OCI-LY3 (cell line): ENCODE results near the gene DAPP1.

ENCODE experiments used
- H2AFZ ChIP-seq: fragments of 200-600, 300-600 bp; shearing (Covaris generic); 2 replicates; pipeline ENCODE4 v1.6.0; 2014; ENCODE audit warnings: antibody characterized with exemption, low read depth, low read length
- H3K27ac ChIP-seq: fragments of 200-600, 300-600 bp; sonication (generic); 2 replicates; pipeline ENCODE4 v1.5.1; 2014; ENCODE audit warnings: mild to moderate bottlenecking, low read length, moderate library complexity, mixed read lengths
- H3K27me3 ChIP-seq: fragments of 200-600, 300-600 bp; sonication (generic); 2 replicates; pipeline ENCODE4 v1.6.1; 2014; ENCODE audit warnings: low read depth, low read length, mixed read lengths
- H3K36me3 ChIP-seq: fragments of 200-600, 300-600 bp; sonication (generic); replicated peaks from 2 replicates; pipeline ENCODE3; 2014; ENCODE audit warnings: low read depth, low read length, mixed read lengths
- H3K4me1 ChIP-seq: fragments of 300-600, 200-600 bp; sonication (generic); 2 replicates; pipeline ENCODE4 v1.6.1; 2014; ENCODE audit warnings: low read length, mixed read lengths
- H3K4me2 ChIP-seq: fragments of 200-600, 300-600 bp; sonication (generic); 2 replicates; pipeline ENCODE4 v1.6.1; 2014; ENCODE audit warnings: low read length, mixed read lengths
- H3K4me3 ChIP-seq: fragments of 300-600, 200-600 bp; sonication (generic); 2 replicates; pipeline ENCODE4 v1.5.1; 2014; ENCODE audit warnings: antibody characterized with exemption, mild to moderate bottlenecking, low read length, moderate library complexity
- H3K79me2 ChIP-seq: fragments of 300-600, 200-600 bp; shearing (Covaris generic); 2 replicates; pipeline ENCODE4 v1.6.1; 2014; ENCODE audit warnings: mild to moderate bottlenecking, low read length, mixed read lengths
- H3K9ac ChIP-seq: fragments of 300-600, 200-600 bp; shearing (Covaris generic); 2 replicates; pipeline ENCODE4 v1.6.0; 2014; ENCODE audit warnings: mild to moderate bottlenecking, low read length, moderate library complexity
- H3K9me3 ChIP-seq: fragments of 200-600, 300-600 bp; shearing (Covaris generic); 2 replicates; pipeline ENCODE4 v1.6.1; 2014; ENCODE audit warnings: low read length, mixed read lengths; ENCODE audit not compliant: insufficient read depth
- H4K20me1 ChIP-seq: fragments of 200-600, 300-600 bp; sonication (generic); 2 replicates; pipeline ENCODE4 v1.6.1; 2016; ENCODE audit warnings: low read length, mixed read lengths; ENCODE audit not compliant: insufficient read depth
- CTCF ChIP-seq: fragments of 200-600, 300-600 bp; sonication (generic); IDR thresholded peaks from 2 replicates; pipeline ENCODE4 v1.5.1; 2014; ENCODE audit warnings: antibody characterized with exemption, low read length, low read depth
- EZH2phosphoT487 ChIP-seq: fragments of 200-600 bp; shearing (Covaris generic); IDR thresholded peaks from 2 replicates; pipeline ENCODE4 v1.6.1; 2018; ENCODE audit warnings: antibody characterized with exemption, mixed run types, low read depth

DAPP1 gene

GRCh38 chr4:99833756-99834155, 17.1 kb downstream of the DAPP1 start:
- no peaks in the 10 kb centered on the region for H3K4me1 ChIP-seq
- H3K27me3 ChIP-seq = no peaks in the 10 kb centered on the region
- peaks cover 59% of the 10 kb centered on the region for H3K79me2 ChIP-seq
- no peak overlapping the region for H2AFZ ChIP-seq
- H3K9me3 ChIP-seq = no peaks in the 10 kb centered on the region
- H3K9ac ChIP-seq = no peak overlapping the region
- TF ChIP-seq CTCF = no peak
- no peak for TF ChIP-seq EZH2phosphoT487
- H3K4me3 ChIP-seq = no peak overlapping the region
- H3K36me3 ChIP-seq = peaks cover 26% of the 10 kb centered on the region
- H3K27ac ChIP-seq = no peak overlapping the region
- H4K20me1 ChIP-seq = peaks cover 70% of the 10 kb centered on the region
- no peak overlapping the region for H3K4me2 ChIP-seq

- H4K20me1 ChIP-seq = peaks cover 71% of the 10 kb centered on the region
- no peaks in the 10 kb centered on the region for H3K4me1 ChIP-seq
- no peaks in the 10 kb centered on the region for H3K9me3 ChIP-seq
- H3K27ac ChIP-seq = no peak overlapping the region
- no peak overlapping the region for H3K4me2 ChIP-seq
- H3K36me3 ChIP-seq = peaks cover 26% of the 10 kb centered on the region
- no peak overlapping the region for H3K4me3 ChIP-seq
- H2AFZ ChIP-seq = no peak overlapping the region
- TF ChIP-seq CTCF = no peak
- TF ChIP-seq EZH2phosphoT487 = no peak
- H3K27me3 ChIP-seq = no peaks in the 10 kb centered on the region
- peaks cover 54% of the 10 kb centered on the region for H3K79me2 ChIP-seq
- H3K9ac ChIP-seq = no peak overlapping the region
Measured at GRCh38 chr4:99834569-99834968, 17.9 kb downstream of the DAPP1 start.

- Histone ChIP-seq H3K27me3 (no peaks in the 10 kb centered on the region), H4K20me1 (peaks cover 64% of the 10 kb centered on the region), H3K4me2 (no peak overlapping the region), H3K36me3 (peaks cover 34% of the 10 kb centered on the region), H3K4me3 (no peak overlapping the region), H3K9me3 (no peaks in the 10 kb centered on the region), H3K79me2 (peaks cover 42% of the 10 kb centered on the region), H3K4me1 (no peaks in the 10 kb centered on the region), H3K27ac (no peak overlapping the region), H3K9ac (no peak overlapping the region), H2AFZ (no peak overlapping the region)
- TF ChIP-seq EZH2phosphoT487 = no peak
- TF ChIP-seq CTCF = no peak
Measured at GRCh38 chr4:99835942-99836341, 19.3 kb downstream of the DAPP1 start.

- Histone ChIP-seq H3K27me3 (no peaks in the 10 kb centered on the region), H3K79me2 (peaks cover 13% of the 10 kb centered on the region), H3K9me3 (no peaks in the 10 kb centered on the region), H2AFZ (no peak overlapping the region), H4K20me1 (peaks cover 47% of the 10 kb centered on the region), H3K36me3 (peaks cover 60% of the 10 kb centered on the region), H3K4me3 (no peak overlapping the region), H3K27ac (no peak overlapping the region), H3K9ac (no peak overlapping the region), H3K4me1 (no peaks in the 10 kb centered on the region), H3K4me2 (no peak overlapping the region)
- no peak for TF ChIP-seq EZH2phosphoT487
Measured at GRCh38 chr4:99838927-99839326, 22.3 kb downstream of the DAPP1 start.

- H3K27ac ChIP-seq = no peak overlapping the region
- H3K36me3 ChIP-seq = peaks cover 63% of the 10 kb centered on the region
- TF ChIP-seq EZH2phosphoT487 (no peak), CTCF (no peak)
Measured at GRCh38 chr4:99841129-99841528, 24.5 kb downstream of the DAPP1 start.

More at GRCh38 chr4:99841129-99841528, 24.5 kb downstream of the DAPP1 start:
- H3K4me2 ChIP-seq = no peak overlapping the region
- no peaks in the 10 kb centered on the region for H3K27me3 ChIP-seq
- no peak overlapping the region for H3K4me3 ChIP-seq
- peaks cover 38% of the 10 kb centered on the region; the same call in 1 of the 2 replicates for H4K20me1 ChIP-seq
- 0 out of 2 replicates have a peak, but pooled peaks cover 4% of the 10 kb centered on the region for H3K79me2 ChIP-seq
- H3K4me1 ChIP-seq = peaks cover 9% of the 10 kb centered on the region
- H2AFZ ChIP-seq = no peak overlapping the region
- no peak overlapping the region for H3K9ac ChIP-seq
- no peaks in the 10 kb centered on the region for H3K9me3 ChIP-seq
